HG02840 (cell line): ENCODE data around the gene KIAA0586.
"Not testable (repeated sequence)": the region's sequence is repeated elsewhere in the genome, so short reads cannot be mapped to it uniquely, and the experiment has no call there.

Source experiments
- ATAC-seq: cut with Tn5 transposase; IDR thresholded peaks from one replicate; pipeline ENCODE4 v1.9.1; 2021; ENCODE audit warnings: mild to moderate bottlenecking, moderate library complexity, moderate number of reproducible peaks; ENCODE audit not compliant: unreplicated experiment, low FRiP score

Gene KIAA0586

GRCh38 chr14:58463147-58463546 lies 35.6 kb downstream of the KIAA0586 start:
- no peak for ATAC-seq

- ATAC-seq: no peak
Observed at GRCh38 chr14:58464652-58465051, 37.1 kb downstream of the KIAA0586 start.

GRCh38 chr14:58465421-58465820 lies 37.9 kb downstream of the KIAA0586 start:
- no peak for ATAC-seq

- ATAC-seq: no peak
Observed at GRCh38 chr14:58466459-58466858, 38.9 kb downstream of the KIAA0586 start.

- no peak for ATAC-seq
Observed at GRCh38 chr14:58467575-58467974, 40.1 kb downstream of the KIAA0586 start.

- no peak for ATAC-seq
Observed at GRCh38 chr14:58469309-58469708, 41.8 kb downstream of the KIAA0586 start.

GRCh38 chr14:58476320-58476719 lies 48.8 kb downstream of the KIAA0586 start:
- ATAC-seq: no peak

- ATAC-seq: no peak
Observed at GRCh38 chr14:58477653-58478052, 50.1 kb downstream of the KIAA0586 start.

GRCh38 chr14:58478329-58478728 lies 50.8 kb downstream of the KIAA0586 start:
- not testable (repeated sequence) for ATAC-seq

GRCh38 chr14:58479975-58480374 lies 52.5 kb downstream of the KIAA0586 start:
- no peak for ATAC-seq

GRCh38 chr14:58484176-58484575 lies 56.7 kb downstream of the KIAA0586 start:
- ATAC-seq: no peak

- no peak for ATAC-seq
Observed at GRCh38 chr14:58488550-58488949, 61.0 kb downstream of the KIAA0586 start.

- ATAC-seq: no peak
Observed at GRCh38 chr14:58491593-58491992, 64.1 kb downstream of the KIAA0586 start.

- no peak for ATAC-seq
Observed at GRCh38 chr14:58492044-58492443, 64.5 kb downstream of the KIAA0586 start.

GRCh38 chr14:58501214-58501816 lies 73.8 kb downstream of the KIAA0586 start:
- ATAC-seq: peak; percentile 59

GRCh38 chr14:58513272-58513671 lies 85.8 kb downstream of the KIAA0586 start:
- no peak for ATAC-seq

GRCh38 chr14:58517592-58517991 lies 90.1 kb downstream of the KIAA0586 start:
- no peak for ATAC-seq

GRCh38 chr14:58525691-58526090 lies 98.2 kb downstream of the KIAA0586 start:
- not testable (repeated sequence) for ATAC-seq

- ATAC-seq: no peak
Observed at GRCh38 chr14:58533446-58533845, 105.9 kb downstream of the KIAA0586 start.

- no peak for ATAC-seq
Observed at GRCh38 chr14:58535044-58535443, 107.5 kb downstream of the KIAA0586 start.

GRCh38 chr14:58537004-58537403 lies 109.5 kb downstream of the KIAA0586 start:
- no peak for ATAC-seq

- no peak for ATAC-seq
Observed at GRCh38 chr14:58540749-58541632, 113.5 kb downstream of the KIAA0586 start.
